SK-N-SH (cell line): ENCODE results near the gene EN2. TPM values are rescaled to one million over a fixed set of nuclear protein-coding genes. Genes with fewer than 3 reads are reported as not detected.

Experiments used
- CTCF ChIA-PET: fragments of 300-600, 350-600 bp; formaldehyde crosslinking; extraction: SDS; loops from one replicate; lab custom pipeline; 2021; lab: Yijun Ruan, JAX
- POLR2A ChIA-PET: fragments of 350-600 bp; sonication (Branson Sonifier 250); formaldehyde crosslinking; extraction: SDS; loops from one replicate; lab custom pipeline; 2020; ENCODE audit warnings: antibody characterized with exemption, inconsistent platforms; lab: Yijun Ruan, JAX
- DNase-seq: peaks from one replicate; pipeline ENCODE4 v3.0.0; 2012
- H2AFZ ChIP-seq: fragments of 200-600 bp; sonication (generic); 2 replicates; pipeline ENCODE4 v1.8.1; 2016; ENCODE audit warnings: antibody characterized with exemption, mild to moderate bottlenecking, low read depth
- H3F3A ChIP-seq: fragments of 200-600 bp; sonication (generic); replicated peaks from 2 replicates; pipeline ENCODE3; 2016; ENCODE audit warnings: antibody characterized with exemption, mild to moderate bottlenecking; ENCODE audit not compliant: insufficient read depth
- H3K27ac ChIP-seq, 2 experiments: fragments of 200-500 bp in 1 of 2; fragments of 200-600 bp in 1 of 2; sonication (Bioruptor generic) in 1 of 2; sonication (generic), shearing (Covaris generic) in 1 of 2; 2 replicates each; pipeline versions ENCODE4 v1.5.1 to v1.6.1; 2014 to 2016; ENCODE audit warnings: low read depth in 2 of 2, inconsistent platforms in 1 of 2, low read length in 1 of 2, mild to moderate bottlenecking in 1 of 2, mixed read lengths in 1 of 2
- H3K27me3 ChIP-seq: fragments of 200-600 bp; sonication (generic), shearing (Covaris generic); 2 replicates; pipeline ENCODE4 v1.6.1; 2016; ENCODE audit warnings: mixed run types; ENCODE audit not compliant: insufficient read depth
- H3K36me3 ChIP-seq, 2 experiments: fragments of 200-500 bp in 1 of 2; fragments of 200-600 bp in 1 of 2; sonication (Bioruptor generic) in 1 of 2; sonication (generic) in 1 of 2; replicated peaks in 1 of 2; 2 replicates each; pipeline versions ENCODE3 to v1.5.1; 2014 to 2016; ENCODE audit warnings: low read length in 1 of 2, mild to moderate bottlenecking in 1 of 2; ENCODE audit not compliant: insufficient read depth in 2 of 2, control insufficient read depth in 1 of 2
- H3K4me1 ChIP-seq, 2 experiments: fragments of 200-500 bp in 1 of 2; fragments of 200-600 bp in 1 of 2; sonication (Bioruptor generic) in 1 of 2; sonication (generic), shearing (Covaris generic) in 1 of 2; 2 replicates each; pipeline versions ENCODE4 v1.5.1 to v1.6.1; 2014 to 2016; ENCODE audit warnings: low read depth in 1 of 2, low read length in 1 of 2, mixed run types in 1 of 2; ENCODE audit not compliant: insufficient read depth in 2 of 2, control insufficient read depth in 1 of 2
- H3K4me2 ChIP-seq: fragments of 200-600 bp; sonication (generic), shearing (Covaris generic); 2 replicates; pipeline ENCODE4 v1.6.1; 2017; ENCODE audit warnings: mixed run types
- H3K4me3 ChIP-seq, 2 experiments: fragments of 200-500 bp in 1 of 2; fragments of 200-600 bp in 1 of 2; sonication (Bioruptor generic) in 1 of 2; sonication (generic), shearing (Covaris generic) in 1 of 2; 2 replicates each; pipeline versions ENCODE4 v1.5.1 to v1.8.1; 2014 to 2016; ENCODE audit warnings: low read depth in 2 of 2, inconsistent platforms in 1 of 2, low read length in 1 of 2, mild to moderate bottlenecking in 1 of 2, mixed read lengths in 1 of 2, moderate library complexity in 1 of 2
- H3K79me2 ChIP-seq: fragments of 200-600 bp; sonication (generic); 2 replicates; pipeline ENCODE4 v1.8.1; 2017; ENCODE audit warnings: mild to moderate bottlenecking; ENCODE audit not compliant: insufficient read depth
- H3K9ac ChIP-seq: fragments of 200-600 bp; sonication (generic); 2 replicates; pipeline ENCODE4 v1.6.1; 2017; ENCODE audit warnings: mixed run types
- H3K9me2 ChIP-seq: fragments of 200-600 bp; sonication (generic); 2 replicates; pipeline ENCODE4 v1.6.1; 2017; ENCODE audit warnings: mixed run types
- H3K9me3 ChIP-seq: fragments of 200-600 bp; sonication (generic); 2 replicates; pipeline ENCODE4 v1.6.1; 2017; ENCODE audit warnings: mixed run types, mild to moderate bottlenecking, moderate library complexity
- H4K20me1 ChIP-seq: fragments of 200-600 bp; sonication (generic); 2 replicates; pipeline ENCODE4 v1.6.1; 2017; ENCODE audit warnings: mild to moderate bottlenecking, mixed run types; ENCODE audit not compliant: insufficient read depth
- GATA2 ChIP-seq: sonication (generic); formaldehyde crosslinking; IDR thresholded peaks from 2 replicates; pipeline ENCODE4 v1.5.0; 2020; ENCODE audit warnings: mild to moderate bottlenecking, missing genetic modification reagents
- IRF3 ChIP-seq: fragments of 150-350 bp; IDR thresholded peaks from 2 replicates; pipeline ENCODE4 v1.6.1; 2016; ENCODE audit warnings: mild to moderate bottlenecking, low read depth, low read length
- PBX3 ChIP-seq: IDR thresholded peaks from 2 replicates; pipeline ENCODE4; 2012
- REST ChIP-seq: IDR thresholded peaks from 2 replicates; pipeline ENCODE4 v1.6.1; 2012; ENCODE audit warnings: mild to moderate bottlenecking, low read depth, low read length, moderate library complexity
- RFX5 ChIP-seq: IDR thresholded peaks from 2 replicates; pipeline ENCODE4 v1.6.1; 2012; ENCODE audit warnings: mild to moderate bottlenecking, improper control_type of control experiment, low read length
- RXRA ChIP-seq: IDR thresholded peaks from 2 replicates; pipeline ENCODE4 v1.4.0; 2012; ENCODE audit warnings: low read depth, mild to moderate bottlenecking, borderline replicate concordance
- SMC3 ChIP-seq: IDR thresholded peaks from 2 replicates; pipeline ENCODE4 v1.6.1; 2012; ENCODE audit warnings: low read depth, low read length, improper control_type of control experiment
- TEAD4 ChIP-seq: IDR thresholded peaks from 2 replicates; pipeline ENCODE4 v1.4.0; 2012; ENCODE audit warnings: mild to moderate bottlenecking, borderline replicate concordance; ENCODE audit not compliant: insufficient read depth
- USF2 ChIP-seq: fragments of 150-350 bp; IDR thresholded peaks from 2 replicates; pipeline ENCODE4 v1.6.1; 2017; ENCODE audit warnings: antibody characterized with exemption, low read length, low read depth, borderline replicate concordance
- WGBS: methylation state at CpG from one replicate; pipeline ENCODE4 v1.1.6; 2017; ENCODE audit warnings: low lambda C conversion rate; 5-methylcytosine and 5-hydroxymethylcytosine counted together
- polyA plus RNA-seq, 3 experiments: library from polyadenylated mRNA; depleted of rRNA; stranded (reverse); fragments of >200 nt; gene quantifications; 2 replicates each; pipeline ENCODE4 v1.2.3, GENCODE V29; 2012

Gene EN2
- polyA plus RNA-seq, 1 of the 3 experiments (the other 2 are of a cell fraction), result 0.02 TPM

GRCh38 chr7:155422599-155423336 is 35.2 kb upstream of the EN2 start:
- Histone ChIP-seq H3K27me3 (peaks cover 100% of the 10 kb centered on the region), H3K9me2 (no peaks in the 10 kb centered on the region), H3K9me3 (no peaks in the 10 kb centered on the region), H3K9ac (no peak overlapping the region), H3K36me3 (no peaks in the 10 kb centered on the region), H3K79me2 (no peaks in the 10 kb centered on the region), H2AFZ (no peak overlapping the region), H4K20me1 (no peaks in the 10 kb centered on the region)
- CTCF ChIA-PET, result interaction anchor here (0.7 to 1.8 kb wide), 3 partner anchors 10 to 44 kb away, joined by 3 to 7 read pairs (median 3); no protein-coding TSS in a partner anchor
- 14% methylated on average over 15 of the region's 19 CpGs for WGBS
- POLR2A ChIA-PET, result interaction anchor here (0.6 kb wide), 1 partner anchor 362 kb away, joined by 3 read pairs; no protein-coding TSS in a partner anchor
- DNase-seq, result no peak
- no peak for TF ChIP-seq USF2
- TF ChIP-seq RXRA, result no peak
- TF ChIP-seq REST, result no peak
- no peak for TF ChIP-seq RFX5
- TF ChIP-seq GATA2 (CRISPR knock-in tag), result no peak
- TF ChIP-seq TEAD4, result no peak
- TF ChIP-seq PBX3, result no peak
- no peak for TF ChIP-seq IRF3
- no peak for TF ChIP-seq SMC3
- TF ChIP-seq, all 33 proteins: peak for 0
- H3K4me2 ChIP-seq, result no peak overlapping the region
- no peak overlapping the region for H3K4me3 ChIP-seq
- H3F3A ChIP-seq, result no peaks in the 10 kb centered on the region
- H3K4me1 ChIP-seq, result no peaks in the 10 kb centered on the region
- H3K27ac ChIP-seq, result no peak overlapping the region
